Tibial nerve (tissue), 4 donors: Measurements from ENCODE around the gene KIF21B. TPM values are rescaled to one million over a fixed set of nuclear protein-coding genes. Genes with fewer than 3 reads are reported as not detected.
A peak's percentile ranks its signal among the peaks of the same experiment; 100 is the strongest.

Source experiments
- DNase-seq, 2 donors: peaks; one replicate each; pipeline ENCODE4 v3.0.0-alpha.2; 2019; ENCODE audit warnings: low spot score in 2 of 2
- H3K27ac ChIP-seq, 4 donors: fragments of 200-600 bp; sonication (generic) in 3 of 4; one replicate each; pipeline ENCODE4 v1.5.1; 2017 to 2019; ENCODE audit warnings: mild to moderate bottlenecking in 1 of 4
- H3K27me3 ChIP-seq, 2 donors: fragments of 200-600 bp; sonication (generic) in 1 of 2; one replicate each; pipeline versions ENCODE4 v1.5.1 to v1.6.0; 2017 to 2019
- H3K36me3 ChIP-seq, 3 donors: fragments of 200-600 bp; sonication (generic); one replicate each; pipeline ENCODE4 v1.5.1; 2018 to 2019
- H3K4me1 ChIP-seq, 4 donors: fragments of 200-600 bp; sonication (generic) in 3 of 4; one replicate each; pipeline ENCODE4 v1.5.1; 2017 to 2019
- H3K4me3 ChIP-seq, 4 donors: fragments of 200-600 bp; sonication (generic) in 3 of 4; one replicate each; pipeline ENCODE4 v1.5.1; 2017 to 2019; ENCODE audit warnings: mild to moderate bottlenecking in 1 of 4, moderate library complexity in 1 of 4
- H3K9me3 ChIP-seq, 4 donors: fragments of 200-600 bp; sonication (generic) in 3 of 4; one replicate each; pipeline ENCODE4 v1.5.1; 2017 to 2019
- EP300 ChIP-seq, 2 donors: sonication (generic); formaldehyde crosslinking; IDR thresholded peaks; one replicate each; pipeline ENCODE4 v1.6.1; 2017; ENCODE audit warnings: antibody characterized with exemption in 2 of 2, mild to moderate bottlenecking in 1 of 2
- POLR2A ChIP-seq, 2 donors: fragments of 450-650 bp; IDR thresholded peaks; one replicate each; pipeline ENCODE4 v1.6.1; 2017; ENCODE audit warnings: antibody characterized with exemption in 2 of 2, mild to moderate bottlenecking in 2 of 2, moderate library complexity in 2 of 2
- WGBS, 2 donors: methylation state at CpG; one replicate each; pipeline ENCODE4 v1.1.5; 2018; 5-methylcytosine and 5-hydroxymethylcytosine counted together
- total RNA-seq, 4 donors: library from RNA; depleted of rRNA; stranded (reverse); fragments of >200 nt; gene quantifications; one replicate each; pipeline ENCODE4 v1.1.0, GENCODE V29; 2016
- TF ChIP-seq, protein P1 (sequence below), 5 experiments: fragments of 200-600 bp in 3 of 5; fragments of 450-650 bp in 2 of 5; sonication (generic) in 3 of 5; IDR thresholded peaks; one replicate each; pipeline ENCODE4 v1.5.1; 2016 to 2019; ENCODE audit warnings: antibody characterized with exemption in 5 of 5, mild to moderate bottlenecking in 3 of 5, moderate library complexity in 2 of 5

KIF21B gene
- total RNA-seq, 4 donors from 2014 or later, result 0.84 to 3.3 (median 2.6) TPM

GRCh38 chr1:201013991-201014815, 9.3 kb downstream of the KIF21B start:
- TF ChIP-seq, protein P1, sequence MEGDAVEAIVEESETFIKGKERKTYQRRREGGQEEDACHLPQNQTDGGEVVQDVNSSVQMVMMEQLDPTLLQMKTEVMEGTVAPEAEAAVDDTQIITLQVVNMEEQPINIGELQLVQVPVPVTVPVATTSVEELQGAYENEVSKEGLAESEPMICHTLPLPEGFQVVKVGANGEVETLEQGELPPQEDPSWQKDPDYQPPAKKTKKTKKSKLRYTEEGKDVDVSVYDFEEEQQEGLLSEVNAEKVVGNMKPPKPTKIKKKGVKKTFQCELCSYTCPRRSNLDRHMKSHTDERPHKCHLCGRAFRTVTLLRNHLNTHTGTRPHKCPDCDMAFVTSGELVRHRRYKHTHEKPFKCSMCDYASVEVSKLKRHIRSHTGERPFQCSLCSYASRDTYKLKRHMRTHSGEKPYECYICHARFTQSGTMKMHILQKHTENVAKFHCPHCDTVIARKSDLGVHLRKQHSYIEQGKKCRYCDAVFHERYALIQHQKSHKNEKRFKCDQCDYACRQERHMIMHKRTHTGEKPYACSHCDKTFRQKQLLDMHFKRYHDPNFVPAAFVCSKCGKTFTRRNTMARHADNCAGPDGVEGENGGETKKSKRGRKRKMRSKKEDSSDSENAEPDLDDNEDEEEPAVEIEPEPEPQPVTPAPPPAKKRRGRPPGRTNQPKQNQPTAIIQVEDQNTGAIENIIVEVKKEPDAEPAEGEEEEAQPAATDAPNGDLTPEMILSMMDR (IDR thresholded peaks at IDR 0.05), result no peak
- TF ChIP-seq EP300 (IDR thresholded peaks at IDR 0.05), result no peak
- no peak for TF ChIP-seq POLR2A (IDR thresholded peaks at IDR 0.05)
- WGBS, 2 donors, result 39 to 43% methylated on average over 23 to 33 of the region's 33 CpGs
- Histone ChIP-seq H3K27me3 (no peaks in the 10 kb centered on the region), H3K4me3 (peak overlapping the region in 1 of 4 donors; percentile 18), H3K36me3 (no peaks in the 10 kb centered on the region), H3K27ac (no peak overlapping the region), H3K4me1 (peaks cover 0 to 43% (median 23%) of the 10 kb centered on the region in 4 donors), H3K9me3 (no peaks in the 10 kb centered on the region)
- DNase-seq, result no peak

- no peak for DNase-seq
- WGBS, 2 donors, result 76 to 89% methylated on average over 4 of the region's 4 CpGs
- Histone ChIP-seq H3K27me3 (no peaks in the 10 kb centered on the region), H3K9me3 (no peaks in the 10 kb centered on the region), H3K27ac (no peak overlapping the region), H3K4me3 (no peak overlapping the region), H3K4me1 (peaks cover 0 to 43% (median 20%) of the 10 kb centered on the region in 4 donors), H3K36me3 (no peaks in the 10 kb centered on the region)
- TF ChIP-seq EP300 (IDR thresholded peaks at IDR 0.05) (no peak), POLR2A (IDR thresholded peaks at IDR 0.05) (no peak)
- TF ChIP-seq, protein P1 (IDR thresholded peaks at IDR 0.05), result no peak
Measured at GRCh38 chr1:201013031-201013485, 10.5 kb downstream of the KIF21B start.

DNA sequence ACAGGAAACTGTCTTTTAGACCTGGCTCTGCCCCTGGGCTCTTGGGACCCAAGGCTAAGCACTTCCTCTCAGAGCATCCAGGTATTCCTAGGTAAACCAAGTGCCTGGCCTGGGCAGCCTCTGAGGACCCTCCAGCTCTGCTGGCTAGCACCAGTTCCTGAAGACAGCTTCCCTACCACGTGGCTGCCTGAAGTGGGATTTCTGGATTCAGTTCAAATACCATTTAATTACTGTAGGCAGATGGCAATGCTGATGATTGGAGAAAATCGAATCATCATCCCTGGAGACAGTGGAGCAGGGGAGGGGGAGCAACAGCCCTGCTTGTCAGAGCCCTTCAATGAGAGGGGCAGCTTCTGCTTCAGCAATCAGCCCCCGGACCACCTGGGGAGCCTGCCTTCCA, 11.9 kb downstream of the KIF21B start:
- no peak for TF ChIP-seq POLR2A (IDR thresholded peaks at IDR 0.05)
- TF ChIP-seq, protein P1 (IDR thresholded peaks at IDR 0.05), result no peak
- TF ChIP-seq EP300 (IDR thresholded peaks at IDR 0.05), result no peak
- 51 to 64% methylated on average over 3 of the region's 3 CpGs for WGBS, 2 donors
- H3K36me3 ChIP-seq, result no peaks in the 10 kb centered on the region
- DNase-seq, result no peak
- no peaks in the 10 kb centered on the region for H3K27me3 ChIP-seq
- no peak overlapping the region for H3K27ac ChIP-seq
- H3K4me3 ChIP-seq, result no peak overlapping the region
- peaks cover 0 to 29% (median 11%) of the 10 kb centered on the region in 4 donors for H3K4me1 ChIP-seq
- no peaks in the 10 kb centered on the region for H3K9me3 ChIP-seq

GRCh38 chr1:201009962-201010645, 13.4 kb downstream of the KIF21B start:
- DNase-seq, result no peak
- no peaks in the 10 kb centered on the region for H3K27me3 ChIP-seq
- no peak overlapping the region for H3K27ac ChIP-seq
- no peak overlapping the region for H3K4me3 ChIP-seq
- 67 to 70% methylated on average over 10 to 11 of the region's 11 CpGs for WGBS, 2 donors
- peaks cover 0 to 19% (median 3%) of the 10 kb centered on the region in 4 donors for H3K4me1 ChIP-seq
- TF ChIP-seq EP300 (IDR thresholded peaks at IDR 0.05), result no peak
- TF ChIP-seq POLR2A (IDR thresholded peaks at IDR 0.05), result no peak
- TF ChIP-seq, protein P1 (IDR thresholded peaks at IDR 0.05), result no peak
- no peaks in the 10 kb centered on the region for H3K9me3 ChIP-seq
- peaks cover 0 to 4% (median 0%) of the 10 kb centered on the region in 3 donors for H3K36me3 ChIP-seq
